Epithelial cell of proximal tubule (primary cell): ENCODE results near the gene CFAP69. TPM values are rescaled to one million over a fixed set of nuclear protein-coding genes. Genes with fewer than 3 reads are reported as not detected.
A peak's percentile ranks its signal among the peaks of the same experiment; 100 is the strongest.
"Not testable (repeated sequence)": the region's sequence is repeated elsewhere in the genome, so short reads cannot be mapped to it uniquely, and the experiment has no call there.

Experiments
- DNase-seq: peaks from one replicate; pipeline ENCODE4 v3.0.0-alpha.2; 2011; ENCODE audit warnings: low read depth
- H3K4me3 ChIP-seq: 2 replicates; pipeline ENCODE4 v1.5.1; 2011; ENCODE audit warnings: low read depth, mild to moderate bottlenecking, low read length
- CTCF ChIP-seq: conservative IDR thresholded peaks from 2 replicates; pipeline ENCODE4 v1.5.1; 2012; ENCODE audit warnings: low read depth, mild to moderate bottlenecking, low read length
- total RNA-seq: library from RNA; depleted of rRNA; stranded (reverse); fragments of >200 nt; gene quantifications from 2 replicates; pipeline ENCODE4 v1.2.3, GENCODE V29; 2015

Gene CFAP69
- total RNA-seq, 1 donor from 2014 or later: 0.29 TPM

- DNase-seq: no peak
- TF ChIP-seq CTCF: no peak
- peak overlapping the region; percentile 99 for H3K4me3 ChIP-seq
Measured at GRCh38 chr7:90347759-90348158, 102.8 kb downstream of the CFAP69 start.

- H3K4me3 ChIP-seq: no peak overlapping the region
- TF ChIP-seq CTCF: no peak
- DNase-seq: no peak
Measured at GRCh38 chr7:90349305-90349704, 104.3 kb downstream of the CFAP69 start.

GRCh38 chr7:90350032-90350431 is 105.1 kb downstream of the CFAP69 start:
- not testable (repeated sequence) for DNase-seq, H3K4me3 ChIP-seq

- DNase-seq: no peak
- H3K4me3 ChIP-seq: no peak overlapping the region
- TF ChIP-seq CTCF: no peak
Measured at GRCh38 chr7:90351987-90352386, 107.0 kb downstream of the CFAP69 start.

Other genes with a start within 250 kb of the CFAP69 start
- gene STEAP1, start 90.7 kb upstream of the CFAP69 start, total RNA-seq: 3.4 and 8.0 TPM in 2 replicates
- 2.1 and 2.7 TPM in 2 replicates for gene STEAP2, start 33.4 kb upstream of the CFAP69 start, total RNA-seq
- gene FAM237B, start 76.1 kb downstream of the CFAP69 start, total RNA-seq: not detected in 2 replicates
- gene GTPBP10, start 101.5 kb downstream of the CFAP69 start, total RNA-seq: 10.5 and 20.8 TPM in 2 replicates
- gene CLDN12, start 158.3 kb downstream of the CFAP69 start, total RNA-seq: 25.2 and 53.3 TPM in 2 replicates
- not detected in 2 replicates for gene PTTG1IP2, start 224.5 kb downstream of the CFAP69 start, total RNA-seq